ENCODE data around the gene ZNF423. TPM values are rescaled to one million over a fixed set of nuclear protein-coding genes. Genes with fewer than 3 reads are reported as not detected.

The ZNF423 gene
- total and polyA plus RNA-seq, 12 donors, result 1.7 to 10.6 (median 5.5) TPM

DNA sequence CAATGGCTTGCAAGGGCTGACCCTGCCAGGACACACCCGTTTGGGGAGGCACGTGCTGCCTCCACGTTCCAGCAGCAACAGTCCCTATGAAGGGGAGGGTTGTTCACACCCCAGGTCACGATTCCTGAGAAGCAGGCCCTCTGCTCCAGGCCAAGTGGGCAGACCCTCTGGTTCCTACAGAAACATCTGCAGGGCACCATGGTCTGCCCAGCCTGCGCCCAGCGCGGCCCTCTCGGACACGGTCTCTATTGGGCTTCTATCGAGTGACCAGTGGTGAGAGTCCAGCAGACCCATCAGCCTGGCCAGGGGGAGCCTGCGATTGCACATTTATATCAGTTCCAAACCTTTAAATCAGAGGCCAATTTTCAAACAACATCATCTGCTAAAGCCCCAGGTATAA is 128.3 kb downstream of the ZNF423 start:
- TF ChIP-seq, protein P1, sequence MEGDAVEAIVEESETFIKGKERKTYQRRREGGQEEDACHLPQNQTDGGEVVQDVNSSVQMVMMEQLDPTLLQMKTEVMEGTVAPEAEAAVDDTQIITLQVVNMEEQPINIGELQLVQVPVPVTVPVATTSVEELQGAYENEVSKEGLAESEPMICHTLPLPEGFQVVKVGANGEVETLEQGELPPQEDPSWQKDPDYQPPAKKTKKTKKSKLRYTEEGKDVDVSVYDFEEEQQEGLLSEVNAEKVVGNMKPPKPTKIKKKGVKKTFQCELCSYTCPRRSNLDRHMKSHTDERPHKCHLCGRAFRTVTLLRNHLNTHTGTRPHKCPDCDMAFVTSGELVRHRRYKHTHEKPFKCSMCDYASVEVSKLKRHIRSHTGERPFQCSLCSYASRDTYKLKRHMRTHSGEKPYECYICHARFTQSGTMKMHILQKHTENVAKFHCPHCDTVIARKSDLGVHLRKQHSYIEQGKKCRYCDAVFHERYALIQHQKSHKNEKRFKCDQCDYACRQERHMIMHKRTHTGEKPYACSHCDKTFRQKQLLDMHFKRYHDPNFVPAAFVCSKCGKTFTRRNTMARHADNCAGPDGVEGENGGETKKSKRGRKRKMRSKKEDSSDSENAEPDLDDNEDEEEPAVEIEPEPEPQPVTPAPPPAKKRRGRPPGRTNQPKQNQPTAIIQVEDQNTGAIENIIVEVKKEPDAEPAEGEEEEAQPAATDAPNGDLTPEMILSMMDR (IDR thresholded peaks at IDR 0.05), result no peak
- TF ChIP-seq POLR2A (IDR thresholded peaks at IDR 0.05), result no peak
- 89 to 94% (median 91%) methylated on average over 8 to 11 of the region's 11 CpGs for WGBS, 4 donors
- H3K9me3 ChIP-seq (replicated peaks in 1 of 3), result no peaks in the 10 kb centered on the region
- no peaks in the 10 kb centered on the region for H3K36me3 ChIP-seq (replicated peaks in 1 of 2)
- H3K4me1 ChIP-seq (replicated peaks in 1 of 2), result no peaks in the 10 kb centered on the region
- intact Hi-C loops (cut with DNase I), result no loop called here
- no peaks in the 10 kb centered on the region for H3K27me3 ChIP-seq
- DNase-seq, result no peak
- no peak overlapping the region for H3K4me3 ChIP-seq
- no peak overlapping the region for H3K27ac ChIP-seq

DNA sequence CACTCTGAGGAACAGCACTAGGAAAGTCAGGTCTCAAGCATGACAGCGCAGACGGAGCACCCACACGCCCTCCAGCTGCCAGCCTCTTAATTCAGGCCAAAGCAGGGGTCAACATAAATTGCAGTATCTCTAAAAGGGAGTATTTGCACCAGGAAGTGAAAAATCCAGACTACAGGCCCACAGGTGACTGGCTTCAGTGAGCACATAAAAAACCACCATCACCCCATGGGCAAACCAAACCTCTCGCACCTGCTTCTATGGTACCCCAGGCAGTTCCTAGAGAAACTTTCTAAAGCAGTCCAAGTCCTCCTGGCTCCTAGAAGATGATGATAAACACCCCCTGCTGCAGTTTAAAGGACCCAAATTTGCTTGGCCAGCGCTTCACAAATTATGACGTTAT is 129.8 kb downstream of the ZNF423 start:
- H3K27me3 ChIP-seq, result no peaks in the 10 kb centered on the region
- H3K4me1 ChIP-seq (replicated peaks in 1 of 2), result no peaks in the 10 kb centered on the region
- H3K9me3 ChIP-seq (replicated peaks in 1 of 3), result no peaks in the 10 kb centered on the region
- intact Hi-C loops (cut with DNase I), result no loop called here
- no peak for TF ChIP-seq POLR2A (IDR thresholded peaks at IDR 0.05)
- TF ChIP-seq, protein P1 (IDR thresholded peaks at IDR 0.05), result no peak
- 90 to 94% (median 93%) methylated on average over 6 of the region's 6 CpGs for WGBS, 4 donors
- H3K27ac ChIP-seq, result no peak overlapping the region
- DNase-seq, result no peak
- H3K4me3 ChIP-seq, result no peak overlapping the region
- H3K36me3 ChIP-seq (replicated peaks in 1 of 2), result no peaks in the 10 kb centered on the region

DNA sequence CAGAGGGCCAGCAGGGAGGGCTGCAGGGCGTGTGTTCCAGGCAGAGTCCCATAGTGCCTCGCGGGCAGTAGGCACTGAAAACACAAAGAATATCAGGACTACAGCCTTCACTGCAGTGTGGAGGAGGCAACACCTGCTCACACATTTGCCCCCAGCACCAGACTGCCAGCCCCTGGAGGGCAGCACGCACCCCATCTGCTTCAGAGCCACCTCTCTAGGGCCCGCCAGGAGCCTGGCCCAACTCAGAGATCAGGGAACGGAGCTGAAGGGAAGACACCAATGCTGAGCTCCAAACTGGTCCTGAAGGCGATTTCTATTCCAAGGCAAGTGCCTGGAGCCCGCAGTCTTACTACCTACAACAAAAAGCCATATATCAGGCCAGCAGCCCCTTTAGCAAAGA is 130.3 kb downstream of the ZNF423 start:
- Histone ChIP-seq H3K27ac (no peak overlapping the region), H3K9me3 (replicated peaks in 1 of 3) (no peaks in the 10 kb centered on the region), H3K4me1 (replicated peaks in 1 of 2) (no peaks in the 10 kb centered on the region), H3K4me3 (no peak overlapping the region), H3K36me3 (replicated peaks in 1 of 2) (no peaks in the 10 kb centered on the region), H3K27me3 (no peaks in the 10 kb centered on the region)
- TF ChIP-seq POLR2A (IDR thresholded peaks at IDR 0.05), result no peak
- TF ChIP-seq, protein P1 (IDR thresholded peaks at IDR 0.05), result no peak
- WGBS, 4 donors, result 81 to 96% (median 93%) methylated on average over 5 to 8 of the region's 8 CpGs
- DNase-seq, result no peak
- intact Hi-C loops (cut with DNase I), result no loop called here

DNA sequence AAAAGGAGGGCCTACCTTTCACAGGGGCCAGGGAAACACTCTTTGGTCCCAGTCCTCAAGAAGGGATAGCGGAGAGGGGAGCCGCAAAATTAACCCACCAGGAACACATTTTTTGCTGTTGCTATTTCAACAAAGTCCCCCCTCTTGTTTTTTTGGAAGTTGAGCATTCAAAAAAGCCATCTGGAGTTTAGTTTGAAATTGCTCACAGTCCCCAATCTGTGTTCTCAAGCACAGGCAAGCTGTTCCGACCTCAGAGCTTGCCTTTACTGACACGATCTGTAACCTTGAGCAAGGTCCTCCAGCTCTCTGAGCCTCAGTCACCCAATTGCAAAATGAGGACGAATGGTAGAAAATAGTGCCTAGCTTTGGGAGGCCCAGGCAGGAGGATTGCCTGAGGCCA is 131.1 kb downstream of the ZNF423 start:
- Histone ChIP-seq H3K4me1 (replicated peaks in 1 of 2) (no peaks in the 10 kb centered on the region), H3K36me3 (replicated peaks in 1 of 2) (no peaks in the 10 kb centered on the region), H3K9me3 (replicated peaks in 1 of 3) (no peaks in the 10 kb centered on the region), H3K4me3 (no peak overlapping the region), H3K27me3 (no peaks in the 10 kb centered on the region), H3K27ac (no peak overlapping the region)
- 84 to 94% (median 88%) methylated on average over 5 of the region's 5 CpGs for WGBS, 4 donors
- TF ChIP-seq, protein P1 (IDR thresholded peaks at IDR 0.05), result no peak
- no peak for TF ChIP-seq POLR2A (IDR thresholded peaks at IDR 0.05)
- intact Hi-C loops (cut with DNase I), result no loop called here
- DNase-seq, result no peak
